A673 (cell line): ENCODE data around the gene AGPAT2.

ENCODE experiments used
- CTCF ChIP-seq: fragments of 300-800, 200-600 bp; sonication (generic); conservative IDR thresholded peaks from 2 replicates; pipeline ENCODE4 v1.5.1; 2017; ENCODE audit warnings: low read depth, mild to moderate bottlenecking, antibody characterized with exemption, low read length, moderate library complexity, mixed read lengths
- EZH2 ChIP-seq: fragments of 200-600 bp; sonication (generic); IDR thresholded peaks from 2 replicates; pipeline ENCODE4 v1.6.1; 2017; ENCODE audit warnings: borderline replicate concordance, low read depth, mild to moderate bottlenecking, mixed read lengths, antibody characterized with exemption, low read length; ENCODE audit not compliant: poor library complexity, severe bottlenecking

GRCh38 chr9:136648751-136649150 lies 38.5 kb downstream of the AGPAT2 start:
- TF ChIP-seq CTCF = no peak
- no peak for TF ChIP-seq EZH2
